PC-9 (cell line): ENCODE results near the gene PHACTR1.

Experiments used
- EZH2 ChIP-seq: fragments of 200-600 bp; sonication (generic); IDR thresholded peaks from 2 replicates; pipeline ENCODE4 v1.8.0; 2017; ENCODE audit warnings: antibody characterized with exemption, low read depth
- TF ChIP-seq, protein P1 (sequence below): fragments of 200-600 bp; sonication (generic); conservative IDR thresholded peaks from 2 replicates; pipeline ENCODE4 v1.6.1; 2017; ENCODE audit warnings: mixed run types, antibody characterized with exemption, mild to moderate bottlenecking, moderate library complexity

DNA sequence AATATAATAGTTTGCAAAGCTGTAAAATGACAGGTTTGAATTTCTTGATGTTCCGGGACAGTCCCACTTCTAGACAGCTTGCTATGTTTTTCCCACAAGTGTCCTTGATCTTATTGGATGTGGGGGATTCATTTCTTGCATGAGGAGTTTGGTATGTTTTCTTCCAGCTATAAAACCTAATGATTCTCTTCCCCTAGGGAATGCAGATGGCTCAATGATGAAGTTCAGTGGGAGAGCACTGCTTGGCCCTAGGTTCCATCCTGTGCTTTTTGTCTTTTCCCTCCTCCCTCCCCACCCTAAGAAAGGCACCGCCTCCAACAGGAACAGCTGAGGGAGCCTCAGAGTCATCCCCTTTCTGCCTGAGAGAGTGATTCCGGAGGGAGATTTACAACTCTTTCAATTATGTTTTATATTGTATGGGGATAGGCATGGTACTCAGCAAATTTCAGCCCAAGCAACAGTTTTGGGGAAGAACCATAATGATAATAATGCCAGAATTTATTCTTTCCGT is 149.2 kb downstream of the PHACTR1 start:
- TF ChIP-seq, protein P1, sequence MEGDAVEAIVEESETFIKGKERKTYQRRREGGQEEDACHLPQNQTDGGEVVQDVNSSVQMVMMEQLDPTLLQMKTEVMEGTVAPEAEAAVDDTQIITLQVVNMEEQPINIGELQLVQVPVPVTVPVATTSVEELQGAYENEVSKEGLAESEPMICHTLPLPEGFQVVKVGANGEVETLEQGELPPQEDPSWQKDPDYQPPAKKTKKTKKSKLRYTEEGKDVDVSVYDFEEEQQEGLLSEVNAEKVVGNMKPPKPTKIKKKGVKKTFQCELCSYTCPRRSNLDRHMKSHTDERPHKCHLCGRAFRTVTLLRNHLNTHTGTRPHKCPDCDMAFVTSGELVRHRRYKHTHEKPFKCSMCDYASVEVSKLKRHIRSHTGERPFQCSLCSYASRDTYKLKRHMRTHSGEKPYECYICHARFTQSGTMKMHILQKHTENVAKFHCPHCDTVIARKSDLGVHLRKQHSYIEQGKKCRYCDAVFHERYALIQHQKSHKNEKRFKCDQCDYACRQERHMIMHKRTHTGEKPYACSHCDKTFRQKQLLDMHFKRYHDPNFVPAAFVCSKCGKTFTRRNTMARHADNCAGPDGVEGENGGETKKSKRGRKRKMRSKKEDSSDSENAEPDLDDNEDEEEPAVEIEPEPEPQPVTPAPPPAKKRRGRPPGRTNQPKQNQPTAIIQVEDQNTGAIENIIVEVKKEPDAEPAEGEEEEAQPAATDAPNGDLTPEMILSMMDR = no peak
- TF ChIP-seq EZH2 = no peak
